OCI-M2 (cell line): ENCODE results near the gene PGM5.

Source experiments
- DNase-seq: peaks from one replicate; lab custom pipeline; 2025; ENCODE audit not compliant: unreplicated experiment; lab: John Stamatoyannopoulos, UW

PGM5 gene

GRCh38 chr9:68493958-68494577, 137.7 kb downstream of the PGM5 start:
- no peak for DNase-seq

- DNase-seq: no peak
These were observed 138.8 kb downstream of the PGM5 start for GRCh38 chr9:68495247-68495646.

GRCh38 chr9:68496356-68496755, 139.9 kb downstream of the PGM5 start:
- no peak for DNase-seq

GRCh38 chr9:68497629-68498028, 141.2 kb downstream of the PGM5 start:
- DNase-seq: no peak

GRCh38 chr9:68498816-68499215, 142.4 kb downstream of the PGM5 start:
- no peak for DNase-seq

GRCh38 chr9:68500457-68501381, 144.3 kb downstream of the PGM5 start:
- DNase-seq: no peak

- no peak for DNase-seq
These were observed 145.9 kb downstream of the PGM5 start for GRCh38 chr9:68502279-68502678.

GRCh38 chr9:68505681-68506409, 149.4 kb downstream of the PGM5 start:
- no peak for DNase-seq

- no peak for DNase-seq
These were observed 150.1 kb downstream of the PGM5 start for GRCh38 chr9:68506551-68506950.

- no peak for DNase-seq
These were observed 150.9 kb downstream of the PGM5 start for GRCh38 chr9:68507130-68507805.

GRCh38 chr9:68507806-68508145, 151.4 kb downstream of the PGM5 start:
- no peak for DNase-seq

- DNase-seq: no peak
These were observed 152.1 kb downstream of the PGM5 start for GRCh38 chr9:68508547-68508946.

- DNase-seq: no peak
These were observed 153.3 kb downstream of the PGM5 start for GRCh38 chr9:68509689-68510088.

- DNase-seq: no peak
These were observed 157.0 kb downstream of the PGM5 start for GRCh38 chr9:68513385-68513784.

GRCh38 chr9:68513981-68514380, 157.6 kb downstream of the PGM5 start:
- DNase-seq: no peak

GRCh38 chr9:68515326-68516017, 159.1 kb downstream of the PGM5 start:
- no peak for DNase-seq

GRCh38 chr9:68522131-68522530, 165.7 kb downstream of the PGM5 start:
- no peak for DNase-seq

GRCh38 chr9:68522954-68523353, 166.5 kb downstream of the PGM5 start:
- no peak for DNase-seq

- DNase-seq: no peak
These were observed 167.0 kb downstream of the PGM5 start for GRCh38 chr9:68523367-68523936.

GRCh38 chr9:68530618-68531017, 174.2 kb downstream of the PGM5 start:
- no peak for DNase-seq
